ENCODE results near the gene PCDHGA3.
"Not testable (repeated sequence)": the region's sequence is repeated elsewhere in the genome, so short reads cannot be mapped to it uniquely, and the experiment has no call there.

Gene PCDHGA3

GRCh38 chr5:141346017-141346416 is 2.4 kb downstream of the PCDHGA3 start:
- DNase-seq (ENCODE audit: low read depth in 2 of 2), result not testable (repeated sequence)

- no peak for DNase-seq (ENCODE audit: low read depth in 2 of 2)
These were observed 6.4 kb downstream of the PCDHGA3 start, which contains the start of gene PCDHGB1 for GRCh38 chr5:141349917-141350619. Gene PCDHGB1, plus strand, starts transcription at chr5:141350099. Its CDS starts 162 bp downstream, at chr5:141350261.

GRCh38 chr5:141351591-141351990 is 8.0 kb downstream of the PCDHGA3 start:
- no peak for DNase-seq (ENCODE audit: low read depth in 2 of 2)

GRCh38 chr5:141354900-141355469 is 11.4 kb downstream of the PCDHGA3 start, which contains the start of gene PCDHGA4:
Gene PCDHGA4, plus strand, starts transcription at chr5:141355021. Its CDS starts 87 bp downstream, at chr5:141355108.
- no peak for DNase-seq (ENCODE audit: low read depth in 2 of 2)

GRCh38 chr5:141355641-141356040 is 12.0 kb downstream of the PCDHGA3 start:
- no peak for DNase-seq (ENCODE audit: low read depth in 2 of 2)

- DNase-seq (ENCODE audit: low read depth in 2 of 2), result no peak
These were observed 12.5 kb downstream of the PCDHGA3 start for GRCh38 chr5:141356133-141356532.

- DNase-seq (ENCODE audit: low read depth in 2 of 2), result no peak
These were observed 13.3 kb downstream of the PCDHGA3 start for GRCh38 chr5:141356950-141357349.

GRCh38 chr5:141359790-141360426 is 16.3 kb downstream of the PCDHGA3 start, which contains the start of gene PCDHGB2:
Gene PCDHGB2, plus strand, starts transcription at chr5:141359994. Its CDS starts 142 bp downstream, at chr5:141360136.
- DNase-seq (ENCODE audit: low read depth in 2 of 2), result no peak

GRCh38 chr5:141360685-141361084 is 17.1 kb downstream of the PCDHGA3 start:
- no peak for DNase-seq (ENCODE audit: low read depth in 2 of 2)

- no peak for DNase-seq (ENCODE audit: low read depth in 2 of 2)
These were observed 19.1 kb downstream of the PCDHGA3 start for GRCh38 chr5:141362719-141363118.

GRCh38 chr5:141363952-141364660 is 20.5 kb downstream of the PCDHGA3 start, which contains the start of gene PCDHGA5:
Gene PCDHGA5, plus strand, starts transcription at chr5:141364162. Its CDS starts 169 bp downstream, at chr5:141364331.
- no peak for DNase-seq (ENCODE audit: low read depth in 2 of 2)

GRCh38 chr5:141366016-141366896 is 22.6 kb downstream of the PCDHGA3 start:
- no peak for DNase-seq (ENCODE audit: low read depth in 2 of 2)

- DNase-seq (ENCODE audit: low read depth in 2 of 2), result no peak
These were observed 26.6 kb downstream of the PCDHGA3 start, which contains the start of gene PCDHGB3 for GRCh38 chr5:141369994-141370848. Gene PCDHGB3, plus strand, starts transcription at chr5:141370242. Its CDS starts 153 bp downstream, at chr5:141370395.

GRCh38 chr5:141371572-141372475 is 28.2 kb downstream of the PCDHGA3 start:
- DNase-seq (ENCODE audit: low read depth in 2 of 2), result no peak

- DNase-seq (ENCODE audit: low read depth in 2 of 2), result no peak
These were observed 30.2 kb downstream of the PCDHGA3 start, which contains the start of gene PCDHGA6 for GRCh38 chr5:141373673-141374317. Gene PCDHGA6, plus strand, starts transcription at chr5:141373891. Its CDS starts 193 bp downstream, at chr5:141374084.

GRCh38 chr5:141374627-141375026 is 31.0 kb downstream of the PCDHGA3 start:
- DNase-seq (ENCODE audit: low read depth in 2 of 2), result no peak

GRCh38 chr5:141375444-141376155 is 32.0 kb downstream of the PCDHGA3 start:
- DNase-seq (ENCODE audit: low read depth in 2 of 2), result not testable (repeated sequence)

All from stimulated activated CD4-positive, alpha-beta T cell treated with anti-CD3 and anti-CD28 coated beads, Interleukin-1b, Interleukin-23, amount 100 ng/mL, for 1 hour (primary cell).